GM19438 (cell line): ENCODE measurements around the gene IMMP2L.
"Not testable (repeated sequence)": the region's sequence is repeated elsewhere in the genome, so short reads cannot be mapped to it uniquely, and the experiment has no call there.

Experiments used
- ATAC-seq: cut with Tn5 transposase; IDR thresholded peaks from one replicate; pipeline ENCODE4 v1.9.1; 2021; ENCODE audit warnings: low read depth; ENCODE audit not compliant: unreplicated experiment

IMMP2L gene

GRCh38 chr7:111561904-111562732 lies at the start of gene IMMP2L:
IMMP2L (minus strand) TSS chr7:111562492.
- peak; percentile 82 for ATAC-seq

- not testable (repeated sequence) for ATAC-seq
Observed at GRCh38 chr7:111609483-111610254, 47.4 kb upstream of the IMMP2L start.

- no peak for ATAC-seq
Observed at GRCh38 chr7:111607621-111608020, 45.3 kb upstream of the IMMP2L start.

GRCh38 chr7:111605246-111605645 lies 43.0 kb upstream of the IMMP2L start:
- no peak for ATAC-seq

- ATAC-seq = no peak
Observed at GRCh38 chr7:111600091-111600490, 37.8 kb upstream of the IMMP2L start.

- ATAC-seq = no peak
Observed at GRCh38 chr7:111595780-111596179, 33.5 kb upstream of the IMMP2L start.

- ATAC-seq = no peak
Observed at GRCh38 chr7:111594602-111595001, 32.3 kb upstream of the IMMP2L start.

GRCh38 chr7:111593343-111593742 lies 31.1 kb upstream of the IMMP2L start:
- no peak for ATAC-seq

GRCh38 chr7:111588065-111588433 lies 25.8 kb upstream of the IMMP2L start:
- ATAC-seq = no peak

- ATAC-seq = no peak
Observed at GRCh38 chr7:111587410-111588064, 25.2 kb upstream of the IMMP2L start.

- no peak for ATAC-seq
Observed at GRCh38 chr7:111586711-111587409, 24.6 kb upstream of the IMMP2L start.

GRCh38 chr7:111581784-111582488 lies 19.6 kb upstream of the IMMP2L start:
- not testable (repeated sequence) for ATAC-seq

GRCh38 chr7:111581207-111581606 lies 18.9 kb upstream of the IMMP2L start:
- not testable (repeated sequence) for ATAC-seq

- no peak for ATAC-seq
Observed at GRCh38 chr7:111578754-111579153, 16.5 kb upstream of the IMMP2L start.

GRCh38 chr7:111571720-111572119 lies 9.4 kb upstream of the IMMP2L start:
- no peak for ATAC-seq

GRCh38 chr7:111568870-111569462 lies 6.7 kb upstream of the IMMP2L start:
- no peak for ATAC-seq

- no peak for ATAC-seq
Observed at GRCh38 chr7:111568419-111568818, 6.1 kb upstream of the IMMP2L start.

- no peak for ATAC-seq
Observed at GRCh38 chr7:111564078-111564477, 1.8 kb upstream of the IMMP2L start.

GRCh38 chr7:111561654-111561903 lies 713 bp downstream of the IMMP2L start:
- peak; percentile 3 for ATAC-seq
